Measurements from ENCODE around the gene ENOX1.

ENOX1 gene

GRCh38 chr13:43728421-43728820 lies 58.4 kb downstream of the ENOX1 start:
- H3K9ac ChIP-seq (ENCODE audit: low read length in 5 of 5) = no peak overlapping the region
- H3K4me3 ChIP-seq (ENCODE audit: low read depth in 1 of 5, low read length in 5 of 5) = no peak overlapping the region
- H3K27me3 ChIP-seq (ENCODE audit: control insufficient read depth in 5 of 5, insufficient read depth in 4 of 5, low read length in 5 of 5) = no peaks in the 10 kb centered on the region
- H3K36me3 ChIP-seq (ENCODE audit: control insufficient read depth in 5 of 5, insufficient read depth in 5 of 5, low read length in 5 of 5) = no peaks in the 10 kb centered on the region
- peaks cover 0 to 13% (median 7%) of the 10 kb centered on the region in 5 donors for H3K4me1 ChIP-seq (ENCODE audit: control insufficient read depth in 5 of 5, insufficient read depth in 5 of 5, low read length in 5 of 5)
- peak overlapping the region; percentile 9 for H3K27ac ChIP-seq (ENCODE audit: low read depth, low read length)
- no peaks in the 10 kb centered on the region for H3K9me3 ChIP-seq (ENCODE audit: control insufficient read depth in 5 of 5, low read length in 5 of 5)

GRCh38 chr13:43727856-43728255 lies 58.9 kb downstream of the ENOX1 start:
- H3K9me3 ChIP-seq (ENCODE audit: control insufficient read depth in 5 of 5, low read length in 5 of 5) = no peaks in the 10 kb centered on the region
- H3K27ac ChIP-seq (ENCODE audit: low read depth, low read length) = no peak overlapping the region
- no peak overlapping the region for H3K9ac ChIP-seq (ENCODE audit: low read length in 5 of 5)

GRCh38 chr13:43725460-43725859 lies 61.3 kb downstream of the ENOX1 start:
- Histone ChIP-seq H3K9me3 (ENCODE audit: control insufficient read depth in 5 of 5, low read length in 5 of 5) (no peaks in the 10 kb centered on the region), H3K4me1 (ENCODE audit: control insufficient read depth in 5 of 5, insufficient read depth in 5 of 5, low read length in 5 of 5) (peaks cover 0 to 13% (median 4%) of the 10 kb centered on the region in 5 donors), H3K36me3 (ENCODE audit: control insufficient read depth in 5 of 5, insufficient read depth in 5 of 5, low read length in 5 of 5) (no peaks in the 10 kb centered on the region), H3K9ac (ENCODE audit: low read length in 5 of 5) (no peak overlapping the region), H3K4me3 (ENCODE audit: low read depth in 1 of 5, low read length in 5 of 5) (no peak overlapping the region), H3K27me3 (ENCODE audit: control insufficient read depth in 5 of 5, insufficient read depth in 4 of 5, low read length in 5 of 5) (no peaks in the 10 kb centered on the region), H3K27ac (ENCODE audit: low read depth, low read length) (no peak overlapping the region)

More at GRCh38 chr13:43727856-43728255, 58.9 kb downstream of the ENOX1 start:
- H3K27me3 ChIP-seq (ENCODE audit: control insufficient read depth in 5 of 5, insufficient read depth in 4 of 5, low read length in 5 of 5) = no peaks in the 10 kb centered on the region
- peaks cover 0 to 13% (median 7%) of the 10 kb centered on the region in 5 donors for H3K4me1 ChIP-seq (ENCODE audit: control insufficient read depth in 5 of 5, insufficient read depth in 5 of 5, low read length in 5 of 5)
- H3K4me3 ChIP-seq (ENCODE audit: low read depth in 1 of 5, low read length in 5 of 5) = no peak overlapping the region
- H3K36me3 ChIP-seq (ENCODE audit: control insufficient read depth in 5 of 5, insufficient read depth in 5 of 5, low read length in 5 of 5) = no peaks in the 10 kb centered on the region

- H3K36me3 ChIP-seq (ENCODE audit: control insufficient read depth in 5 of 5, insufficient read depth in 5 of 5, low read length in 5 of 5) = no peaks in the 10 kb centered on the region
- no peaks in the 10 kb centered on the region for H3K4me1 ChIP-seq (ENCODE audit: control insufficient read depth in 5 of 5, insufficient read depth in 5 of 5, low read length in 5 of 5)
- no peaks in the 10 kb centered on the region for H3K27me3 ChIP-seq (ENCODE audit: control insufficient read depth in 5 of 5, insufficient read depth in 4 of 5, low read length in 5 of 5)
- H3K9ac ChIP-seq (ENCODE audit: low read length in 5 of 5) = no peak overlapping the region
- no peaks in the 10 kb centered on the region for H3K9me3 ChIP-seq (ENCODE audit: control insufficient read depth in 5 of 5, low read length in 5 of 5)
- H3K4me3 ChIP-seq (ENCODE audit: low read depth in 1 of 5, low read length in 5 of 5) = no peak overlapping the region
- no peak overlapping the region for H3K27ac ChIP-seq (ENCODE audit: low read depth, low read length)
These were observed 65.9 kb downstream of the ENOX1 start for GRCh38 chr13:43720780-43721397.

GRCh38 chr13:43698758-43699157 lies 88.0 kb downstream of the ENOX1 start:
- H3K36me3 ChIP-seq (ENCODE audit: control insufficient read depth in 5 of 5, insufficient read depth in 5 of 5, low read length in 5 of 5) = no peaks in the 10 kb centered on the region
- H3K4me1 ChIP-seq (ENCODE audit: control insufficient read depth in 5 of 5, insufficient read depth in 5 of 5, low read length in 5 of 5) = peaks cover 0 to 9% (median 7%) of the 10 kb centered on the region in 5 donors
- H3K27me3 ChIP-seq (ENCODE audit: control insufficient read depth in 5 of 5, insufficient read depth in 4 of 5, low read length in 5 of 5) = no peaks in the 10 kb centered on the region
- H3K27ac ChIP-seq (ENCODE audit: low read depth, low read length) = no peak overlapping the region
- no peak overlapping the region for H3K9ac ChIP-seq (ENCODE audit: low read length in 5 of 5)
- H3K9me3 ChIP-seq (ENCODE audit: control insufficient read depth in 5 of 5, low read length in 5 of 5) = no peaks in the 10 kb centered on the region
- no peak overlapping the region for H3K4me3 ChIP-seq (ENCODE audit: low read depth in 1 of 5, low read length in 5 of 5)

- H3K27me3 ChIP-seq (ENCODE audit: control insufficient read depth in 5 of 5, insufficient read depth in 4 of 5, low read length in 5 of 5) = no peaks in the 10 kb centered on the region
- no peak overlapping the region for H3K4me3 ChIP-seq (ENCODE audit: low read depth in 1 of 5, low read length in 5 of 5)
- no peak overlapping the region for H3K27ac ChIP-seq (ENCODE audit: low read depth, low read length)
- H3K9me3 ChIP-seq (ENCODE audit: control insufficient read depth in 5 of 5, low read length in 5 of 5) = no peaks in the 10 kb centered on the region
- no peaks in the 10 kb centered on the region for H3K36me3 ChIP-seq (ENCODE audit: control insufficient read depth in 5 of 5, insufficient read depth in 5 of 5, low read length in 5 of 5)
- no peak overlapping the region for H3K9ac ChIP-seq (ENCODE audit: low read length in 5 of 5)
- peaks cover 0 to 9% (median 7%) of the 10 kb centered on the region in 5 donors for H3K4me1 ChIP-seq (ENCODE audit: control insufficient read depth in 5 of 5, insufficient read depth in 5 of 5, low read length in 5 of 5)
These were observed 88.8 kb downstream of the ENOX1 start for GRCh38 chr13:43698009-43698408.

- no peak overlapping the region for H3K4me3 ChIP-seq (ENCODE audit: low read depth in 1 of 5, low read length in 5 of 5)
- peaks cover 0 to 9% (median 7%) of the 10 kb centered on the region in 5 donors for H3K4me1 ChIP-seq (ENCODE audit: control insufficient read depth in 5 of 5, insufficient read depth in 5 of 5, low read length in 5 of 5)
- H3K9me3 ChIP-seq (ENCODE audit: control insufficient read depth in 5 of 5, low read length in 5 of 5) = no peaks in the 10 kb centered on the region
- H3K36me3 ChIP-seq (ENCODE audit: control insufficient read depth in 5 of 5, insufficient read depth in 5 of 5, low read length in 5 of 5) = no peaks in the 10 kb centered on the region
- no peaks in the 10 kb centered on the region for H3K27me3 ChIP-seq (ENCODE audit: control insufficient read depth in 5 of 5, insufficient read depth in 4 of 5, low read length in 5 of 5)
- H3K27ac ChIP-seq (ENCODE audit: low read depth, low read length) = no peak overlapping the region
- no peak overlapping the region for H3K9ac ChIP-seq (ENCODE audit: low read length in 5 of 5)
These were observed 89.4 kb downstream of the ENOX1 start for GRCh38 chr13:43697323-43697722.

- H3K27ac ChIP-seq (ENCODE audit: low read depth, low read length) = no peak overlapping the region
- no peak overlapping the region for H3K4me3 ChIP-seq (ENCODE audit: low read depth in 1 of 5, low read length in 5 of 5)
- no peak overlapping the region for H3K9ac ChIP-seq (ENCODE audit: low read length in 5 of 5)
- no peaks in the 10 kb centered on the region for H3K36me3 ChIP-seq (ENCODE audit: control insufficient read depth in 5 of 5, insufficient read depth in 5 of 5, low read length in 5 of 5)
- H3K4me1 ChIP-seq (ENCODE audit: control insufficient read depth in 5 of 5, insufficient read depth in 5 of 5, low read length in 5 of 5) = peaks cover 0 to 7% (median 6%) of the 10 kb centered on the region in 5 donors
- H3K27me3 ChIP-seq (ENCODE audit: control insufficient read depth in 5 of 5, insufficient read depth in 4 of 5, low read length in 5 of 5) = no peaks in the 10 kb centered on the region
- no peaks in the 10 kb centered on the region for H3K9me3 ChIP-seq (ENCODE audit: control insufficient read depth in 5 of 5, low read length in 5 of 5)
These were observed 92.6 kb downstream of the ENOX1 start for GRCh38 chr13:43694146-43694664.

GRCh38 chr13:43693639-43694038 lies 93.1 kb downstream of the ENOX1 start:
- Histone ChIP-seq H3K27ac (ENCODE audit: low read depth, low read length) (no peak overlapping the region), H3K36me3 (ENCODE audit: control insufficient read depth in 5 of 5, insufficient read depth in 5 of 5, low read length in 5 of 5) (no peaks in the 10 kb centered on the region), H3K4me1 (ENCODE audit: control insufficient read depth in 5 of 5, insufficient read depth in 5 of 5, low read length in 5 of 5) (peaks cover 0 to 2% (median under 1%) of the 10 kb centered on the region in 5 donors), H3K4me3 (ENCODE audit: low read depth in 1 of 5, low read length in 5 of 5) (no peak overlapping the region), H3K9me3 (ENCODE audit: control insufficient read depth in 5 of 5, low read length in 5 of 5) (no peaks in the 10 kb centered on the region), H3K27me3 (ENCODE audit: control insufficient read depth in 5 of 5, insufficient read depth in 4 of 5, low read length in 5 of 5) (no peaks in the 10 kb centered on the region), H3K9ac (ENCODE audit: low read length in 5 of 5) (no peak overlapping the region)

GRCh38 chr13:43688227-43688907 lies 98.4 kb downstream of the ENOX1 start:
- H3K4me3 ChIP-seq (ENCODE audit: low read depth in 1 of 5, low read length in 5 of 5) = no peak overlapping the region
- H3K4me1 ChIP-seq (ENCODE audit: control insufficient read depth in 5 of 5, insufficient read depth in 5 of 5, low read length in 5 of 5) = peaks cover 0 to 9% (median 5%) of the 10 kb centered on the region in 5 donors
- no peak overlapping the region for H3K9ac ChIP-seq (ENCODE audit: low read length in 5 of 5)
- H3K27me3 ChIP-seq (ENCODE audit: control insufficient read depth in 5 of 5, insufficient read depth in 4 of 5, low read length in 5 of 5) = no peaks in the 10 kb centered on the region
- H3K36me3 ChIP-seq (ENCODE audit: control insufficient read depth in 5 of 5, insufficient read depth in 5 of 5, low read length in 5 of 5) = no peaks in the 10 kb centered on the region
- no peak overlapping the region for H3K27ac ChIP-seq (ENCODE audit: low read depth, low read length)
- no peaks in the 10 kb centered on the region for H3K9me3 ChIP-seq (ENCODE audit: control insufficient read depth in 5 of 5, low read length in 5 of 5)
